Liver (tissue), 9 donors: Measurements from ENCODE around the gene S1PR1. TPM values are rescaled to one million over a fixed set of nuclear protein-coding genes. Genes with fewer than 3 reads are reported as not detected.

ENCODE experiments used
- DNase-seq: peaks from one replicate; pipeline ENCODE4 v3.0.0-alpha.2; 2017; ENCODE audit warnings: low spot score
- H3K27ac ChIP-seq, 2 donors: one replicate each; pipeline ENCODE4 v1.7.0; 2013; ENCODE audit warnings: inconsistent platforms in 2 of 2, low read length in 2 of 2, control low read depth in 1 of 2, low read depth in 1 of 2, mild to moderate bottlenecking in 1 of 2
- H3K27me3 ChIP-seq, 4 donors: one replicate each; pipeline versions ENCODE4 v1.6.1 to v1.7.0; 2013; ENCODE audit warnings: low read length in 3 of 4, inconsistent platforms in 1 of 4, mild to moderate bottlenecking in 1 of 4, moderate library complexity in 1 of 4; ENCODE audit not compliant: control insufficient read depth in 4 of 4, insufficient read depth in 4 of 4
- H3K36me3 ChIP-seq, 4 donors: one replicate each; pipeline versions ENCODE4 v1.6.1 to v1.7.0; 2013; ENCODE audit warnings: low read length in 3 of 4, mild to moderate bottlenecking in 3 of 4, low read depth in 1 of 4, moderate library complexity in 1 of 4; ENCODE audit not compliant: control insufficient read depth in 4 of 4, insufficient read depth in 3 of 4
- H3K4me1 ChIP-seq, 4 donors: one replicate each; pipeline versions ENCODE4 v1.6.1 to v1.7.0; 2013; ENCODE audit warnings: low read length in 3 of 4, mild to moderate bottlenecking in 3 of 4, moderate library complexity in 1 of 4; ENCODE audit not compliant: control insufficient read depth in 4 of 4, insufficient read depth in 4 of 4
- H3K4me3 ChIP-seq, 3 donors: one replicate each; pipeline versions ENCODE4 v1.6.1 to v1.7.0; 2013; ENCODE audit warnings: low read length in 3 of 3, control low read depth in 1 of 3, low read depth in 1 of 3, mild to moderate bottlenecking in 1 of 3
- H3K9ac ChIP-seq, 2 donors: one replicate each; pipeline ENCODE4 v1.7.0; 2013; ENCODE audit warnings: low read length in 2 of 2, mild to moderate bottlenecking in 2 of 2, moderate library complexity in 2 of 2, control low read depth in 1 of 2, low read depth in 1 of 2
- H3K9me3 ChIP-seq, 4 donors: one replicate each; pipeline versions ENCODE4 v1.6.1 to v1.7.0; 2013; ENCODE audit warnings: low read length in 3 of 4; ENCODE audit not compliant: control insufficient read depth in 4 of 4
- CTCF ChIP-seq: fragments of 150-350 bp; IDR thresholded peaks from 2 replicates; pipeline ENCODE4 v1.5.1; 2017; ENCODE audit warnings: improper control_type of control experiment, low read depth, low read length; ENCODE audit not compliant: missing input control
- HNF4A ChIP-seq, 2 donors: conservative IDR thresholded peaks; 2 replicates each; pipeline ENCODE4 v1.6.1; 2016; ENCODE audit warnings: antibody characterized with exemption in 2 of 2, mild to moderate bottlenecking in 2 of 2
- RAD21 ChIP-seq, 2 donors: IDR thresholded peaks; 2 replicates each; pipeline ENCODE4 v1.6.1; 2016; ENCODE audit warnings: antibody characterized with exemption in 2 of 2, mild to moderate bottlenecking in 2 of 2
- REST ChIP-seq: IDR thresholded peaks from 2 replicates; pipeline ENCODE4 v1.6.1; 2016; ENCODE audit warnings: antibody characterized with exemption, mild to moderate bottlenecking
- RXRA ChIP-seq, 2 donors: IDR thresholded peaks; 2 replicates each; pipeline ENCODE4 v1.6.1; 2017 to 2018; ENCODE audit warnings: antibody characterized with exemption in 2 of 2, mild to moderate bottlenecking in 1 of 2
- YY1 ChIP-seq: IDR thresholded peaks from 2 replicates; pipeline ENCODE4 v1.6.1; 2016; ENCODE audit warnings: antibody characterized with exemption, mild to moderate bottlenecking
- ZBTB33 ChIP-seq: IDR thresholded peaks from 2 replicates; pipeline ENCODE4 v1.6.1; 2016; ENCODE audit warnings: antibody characterized with exemption
- WGBS: extraction: QIAGEN DNeasy Blood & Tissue Kit; methylation state at CpG from one replicate; pipeline ENCODE4 v1.1.7; 2013; 5-methylcytosine and 5-hydroxymethylcytosine counted together
- polyA plus RNA-seq, 2 donors: library from polyadenylated mRNA; stranded (reverse) in 1 of 2; unstranded in 1 of 2; fragments of 200-250 nt in 1 of 2; fragments of >200 nt in 1 of 2; fragmentation: Nextera tagmentation in 1 of 2; extraction: Ambion mirVana in 1 of 2; gene quantifications; one replicate each; pipeline versions ENCODE4 v1.2.1 to v1.2.3, GENCODE V29; 2013 to 2015
- total RNA-seq, 2 donors: library from RNA; depleted of rRNA; stranded (reverse); fragments of >200 nt; gene quantifications; one replicate each; pipeline ENCODE4 v1.2.3, GENCODE V29; 2014
- donor health status: healthy.
- donor health status: healthy.
- donor health status: healthy.
- donor health status: healthy.
- donor health status: healthy.

The S1PR1 gene
- total and polyA plus RNA-seq, 4 donors: 7.8 to 13.9 (median 11.1) TPM

- 88% methylated on average over 2 of the region's 2 CpGs for WGBS
- H3K9ac ChIP-seq: no peak overlapping the region
- no peak for DNase-seq
- no peaks in the 10 kb centered on the region for H3K9me3 ChIP-seq
- H3K36me3 ChIP-seq: no peaks in the 10 kb centered on the region
- peaks cover 0 to 9% (median 1%) of the 10 kb centered on the region in 4 donors for H3K4me1 ChIP-seq
- H3K27me3 ChIP-seq: no peaks in the 10 kb centered on the region
- H3K27ac ChIP-seq: no peak overlapping the region
- no peak for TF ChIP-seq RAD21 (IDR thresholded peaks at IDR 0.05)
- TF ChIP-seq REST: no peak
- no peak for TF ChIP-seq ZBTB33
- no peak overlapping the region for H3K4me3 ChIP-seq
Observed at GRCh38 chr1:101285922-101286570, 49.2 kb downstream of the S1PR1 start.

GRCh38 chr1:101288491-101288944 is 51.7 kb downstream of the S1PR1 start:
- TF ChIP-seq RAD21 (IDR thresholded peaks at IDR 0.05): peak; percentile 98
- peak; percentile 94 for TF ChIP-seq CTCF
- no peak for TF ChIP-seq YY1
- peak; percentile 10 to 13 for TF ChIP-seq HNF4A (conservative IDR thresholded peaks at IDR 0.05)
- TF ChIP-seq RXRA (IDR thresholded peaks at IDR 0.05): no peak
- Histone ChIP-seq H3K27me3 (no peaks in the 10 kb centered on the region), H3K36me3 (no peaks in the 10 kb centered on the region), H3K9me3 (no peaks in the 10 kb centered on the region), H3K27ac (no peak overlapping the region), H3K9ac (no peak overlapping the region), H3K4me3 (peak overlapping the region in 2 of 3 donors; percentile 14 to 20), H3K4me1 (peaks cover 0 to 9% (median 1%) of the 10 kb centered on the region in 4 donors)
- 14% methylated on average over 4 of the region's 4 CpGs for whole genome bisulfite sequencing
- DNase-seq: peak; percentile 52
